BE2C (cell line): Measurements from ENCODE around the gene MCUB.
"Not testable (repeated sequence)": the region's sequence is repeated elsewhere in the genome, so short reads cannot be mapped to it uniquely, and the experiment has no call there.

Experiments
- DNase-seq: peaks from one replicate; pipeline ENCODE4 v3.0.0-alpha.2; 2020
- H3K27me3 ChIP-seq: fragments of 250-450 bp; sonication (Bioruptor Pico); 2 replicates; pipeline ENCODE4 v1.5.1; 2020; ENCODE audit warnings: mild to moderate bottlenecking
- H3K36me3 ChIP-seq: fragments of 250-450 bp; sonication (Bioruptor Pico); 2 replicates; pipeline ENCODE4 v1.5.1; 2020; ENCODE audit warnings: mild to moderate bottlenecking
- H3K4me1 ChIP-seq: fragments of 250-450 bp; sonication (Bioruptor Pico); 2 replicates; pipeline ENCODE4 v1.5.1; 2020
- H3K4me3 ChIP-seq: 2 replicates; pipeline ENCODE4 v1.5.1; 2011; ENCODE audit warnings: low read depth, low read length
- H3K9me3 ChIP-seq: fragments of 250-450 bp; sonication (Bioruptor Pico); 2 replicates; pipeline ENCODE4 v1.5.1; 2020
- CTCF ChIP-seq: IDR thresholded peaks from 2 replicates; pipeline ENCODE4 v1.5.1; 2012; ENCODE audit warnings: mild to moderate bottlenecking, low read depth, low read length

MCUB gene

GRCh38 chr4:109672169-109672930, 112.3 kb downstream of the MCUB start:
- DNase-seq: no peak
- Histone ChIP-seq H3K36me3 (no peaks in the 10 kb centered on the region), H3K4me3 (no peak overlapping the region), H3K9me3 (no peaks in the 10 kb centered on the region), H3K27me3 (no peaks in the 10 kb centered on the region), H3K4me1 (no peaks in the 10 kb centered on the region)
- TF ChIP-seq CTCF: no peak

- no peaks in the 10 kb centered on the region for H3K27me3 ChIP-seq
- no peak for TF ChIP-seq CTCF
- H3K9me3 ChIP-seq: no peaks in the 10 kb centered on the region
- H3K4me3 ChIP-seq: no peak overlapping the region
- H3K4me1 ChIP-seq: no peaks in the 10 kb centered on the region
- H3K36me3 ChIP-seq: no peaks in the 10 kb centered on the region
- DNase-seq: no peak
Observed at GRCh38 chr4:109673303-109673702, 113.3 kb downstream of the MCUB start.

- Histone ChIP-seq H3K4me1 (no peaks in the 10 kb centered on the region), H3K4me3 (no peak overlapping the region)
Observed at GRCh38 chr4:109675181-109675580, 115.1 kb downstream of the MCUB start.

GRCh38 chr4:109675843-109676242, 115.8 kb downstream of the MCUB start:
- TF ChIP-seq CTCF: no peak
- Histone ChIP-seq H3K36me3 (no peaks in the 10 kb centered on the region), H3K27me3 (no peaks in the 10 kb centered on the region), H3K9me3 (no peaks in the 10 kb centered on the region), H3K4me1 (no peaks in the 10 kb centered on the region), H3K4me3 (no peak overlapping the region)
- DNase-seq: no peak

More at GRCh38 chr4:109675181-109675580, 115.1 kb downstream of the MCUB start:
- DNase-seq: no peak
- H3K36me3 ChIP-seq: no peaks in the 10 kb centered on the region
- H3K9me3 ChIP-seq: no peaks in the 10 kb centered on the region
- H3K27me3 ChIP-seq: no peaks in the 10 kb centered on the region
- TF ChIP-seq CTCF: no peak

- H3K36me3 ChIP-seq: no peaks in the 10 kb centered on the region
- no peak overlapping the region for H3K4me3 ChIP-seq
- H3K9me3 ChIP-seq: no peaks in the 10 kb centered on the region
- TF ChIP-seq CTCF: no peak
- H3K4me1 ChIP-seq: no peaks in the 10 kb centered on the region
- no peaks in the 10 kb centered on the region for H3K27me3 ChIP-seq
- DNase-seq: no peak
Observed at GRCh38 chr4:109676886-109677285, 116.8 kb downstream of the MCUB start.

- not testable (repeated sequence) for H3K4me1 ChIP-seq, H3K4me3 ChIP-seq, DNase-seq, H3K27me3 ChIP-seq, H3K36me3 ChIP-seq, H3K9me3 ChIP-seq
Observed at GRCh38 chr4:109678472-109678871, 118.4 kb downstream of the MCUB start.

- not testable (repeated sequence) for H3K9me3 ChIP-seq, H3K27me3 ChIP-seq, H3K4me1 ChIP-seq, H3K36me3 ChIP-seq, DNase-seq, H3K4me3 ChIP-seq
Observed at GRCh38 chr4:109678925-109679324, 118.9 kb downstream of the MCUB start.
